HG02763 (cell line): ENCODE results near the gene CLCC1.
"Not testable (repeated sequence)": the region's sequence is repeated elsewhere in the genome, so short reads cannot be mapped to it uniquely, and the experiment has no call there.

Experiments used
- ATAC-seq: cut with Tn5 transposase; IDR thresholded peaks from one replicate; pipeline ENCODE4 v1.9.1; 2021; ENCODE audit warnings: mild to moderate bottlenecking, moderate library complexity; ENCODE audit not compliant: unreplicated experiment

The CLCC1 gene, protein sequence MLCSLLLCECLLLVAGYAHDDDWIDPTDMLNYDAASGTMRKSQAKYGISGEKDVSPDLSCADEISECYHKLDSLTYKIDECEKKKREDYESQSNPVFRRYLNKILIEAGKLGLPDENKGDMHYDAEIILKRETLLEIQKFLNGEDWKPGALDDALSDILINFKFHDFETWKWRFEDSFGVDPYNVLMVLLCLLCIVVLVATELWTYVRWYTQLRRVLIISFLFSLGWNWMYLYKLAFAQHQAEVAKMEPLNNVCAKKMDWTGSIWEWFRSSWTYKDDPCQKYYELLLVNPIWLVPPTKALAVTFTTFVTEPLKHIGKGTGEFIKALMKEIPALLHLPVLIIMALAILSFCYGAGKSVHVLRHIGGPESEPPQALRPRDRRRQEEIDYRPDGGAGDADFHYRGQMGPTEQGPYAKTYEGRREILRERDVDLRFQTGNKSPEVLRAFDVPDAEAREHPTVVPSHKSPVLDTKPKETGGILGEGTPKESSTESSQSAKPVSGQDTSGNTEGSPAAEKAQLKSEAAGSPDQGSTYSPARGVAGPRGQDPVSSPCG

DNA sequence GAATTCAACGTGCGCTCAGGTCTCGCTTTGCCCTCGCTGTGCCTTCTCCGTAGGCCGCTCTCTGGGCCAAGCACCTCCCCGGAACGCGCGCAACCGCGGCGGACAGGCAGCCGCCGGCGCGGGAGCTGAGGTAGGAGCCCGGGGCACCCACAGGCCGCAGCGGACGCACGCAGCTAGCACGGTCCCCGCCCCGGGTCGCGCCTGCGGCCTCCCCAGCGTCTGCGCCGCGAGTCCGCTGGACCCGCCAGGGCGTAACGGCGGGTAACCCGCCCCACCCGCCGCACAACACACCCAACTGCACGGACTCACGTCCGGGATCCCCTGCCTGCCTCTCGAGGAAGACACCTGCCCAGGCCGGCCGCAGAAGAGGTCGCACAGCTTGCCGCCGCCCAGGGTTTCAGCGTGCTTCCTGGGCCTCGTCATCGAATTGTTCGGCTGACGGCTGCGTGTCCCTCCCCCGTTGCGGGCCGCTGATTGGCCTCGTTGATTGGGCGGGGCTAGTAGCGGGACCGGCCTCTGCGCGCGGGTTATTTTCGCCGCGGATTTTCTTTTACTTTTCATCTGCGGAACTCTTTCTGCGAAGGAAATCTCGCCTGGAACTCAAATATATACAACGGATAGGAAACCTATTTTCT lies at the start of gene CLCC1:
Gene CLCC1 (minus strand): TSS at position 433 of the 635 bp plus-strand sequence. CDS start 13,047 bp downstream, outside the sequence.
- peak; percentile 92 for ATAC-seq

DNA sequence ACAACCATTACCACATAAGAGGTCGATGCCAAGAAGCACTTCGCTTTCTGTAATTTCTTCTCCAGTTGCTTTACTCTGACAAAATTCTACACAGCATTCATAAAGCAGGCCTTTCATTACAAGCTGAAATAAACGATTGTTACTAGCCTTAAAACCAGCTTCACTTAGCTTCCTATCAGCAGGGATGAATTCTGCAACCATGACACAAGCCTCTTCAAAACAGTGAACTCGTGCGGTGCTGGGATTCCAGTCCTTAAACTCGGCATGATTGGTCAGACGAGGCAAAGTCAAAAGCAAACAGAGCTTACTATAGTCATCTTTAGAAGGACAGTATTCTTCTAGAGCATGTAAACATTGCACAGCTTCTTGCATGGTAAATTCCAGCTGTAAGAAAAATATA lies 48.1 kb upstream of the CLCC1 start:
- ATAC-seq = no peak

DNA sequence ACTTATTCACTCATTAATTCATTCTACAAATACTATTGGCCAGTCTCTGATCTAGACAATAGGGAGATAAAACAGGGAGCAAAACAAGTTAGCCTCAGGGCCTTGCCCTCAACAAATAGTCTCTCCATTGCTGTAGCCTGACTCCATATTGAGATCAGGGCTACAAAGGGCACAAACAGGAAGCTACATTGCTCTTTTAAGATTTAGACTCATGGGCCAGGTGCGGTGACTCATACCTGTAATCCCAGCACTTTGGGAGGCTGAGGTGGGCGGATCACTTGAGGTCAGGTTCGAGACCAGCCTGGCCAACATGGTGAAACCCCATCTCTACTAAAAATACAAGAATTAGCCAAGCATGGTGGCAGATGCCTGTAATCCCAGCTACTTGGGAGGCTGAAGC lies 33.3 kb upstream of the CLCC1 start:
- ATAC-seq = not testable (repeated sequence)

DNA sequence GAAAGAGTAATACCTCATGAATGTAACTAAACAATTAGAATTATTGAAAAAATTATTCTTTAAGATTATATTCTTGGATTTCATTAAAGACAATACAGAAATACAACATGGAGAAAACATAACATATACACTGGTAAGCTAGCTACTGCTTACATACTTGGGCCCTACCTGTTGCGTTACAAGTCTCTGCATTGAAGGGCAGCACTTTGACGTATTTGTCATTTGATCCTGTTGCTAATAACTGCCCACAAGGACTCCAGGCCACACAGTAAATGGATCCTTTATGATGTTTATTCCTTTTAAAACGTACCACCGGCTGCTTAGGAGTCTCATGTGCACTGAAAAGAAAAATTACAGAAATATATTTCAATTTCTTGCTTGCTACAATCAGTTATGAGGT lies 19.8 kb upstream of the CLCC1 start:
- no peak for ATAC-seq

DNA sequence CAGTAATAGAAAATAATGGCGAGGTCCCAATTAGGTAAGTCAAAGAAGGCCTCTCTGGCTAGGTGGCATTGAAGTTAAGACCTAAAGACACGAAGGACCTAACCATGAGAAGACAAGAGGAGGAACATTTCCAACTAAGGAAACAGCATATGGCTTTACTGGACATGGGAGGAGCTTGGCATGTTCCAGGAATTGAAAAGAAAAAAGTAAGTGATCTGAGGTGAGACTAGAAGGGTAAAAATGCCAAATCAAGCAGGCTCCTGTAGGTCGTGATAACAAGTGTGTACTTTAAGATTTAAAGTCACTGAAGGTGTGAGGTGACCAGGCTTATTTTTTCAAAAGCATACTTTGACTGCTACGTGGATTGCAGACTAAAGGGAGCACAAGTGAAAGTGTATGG lies 13.4 kb upstream of the CLCC1 start:
- no peak for ATAC-seq

DNA sequence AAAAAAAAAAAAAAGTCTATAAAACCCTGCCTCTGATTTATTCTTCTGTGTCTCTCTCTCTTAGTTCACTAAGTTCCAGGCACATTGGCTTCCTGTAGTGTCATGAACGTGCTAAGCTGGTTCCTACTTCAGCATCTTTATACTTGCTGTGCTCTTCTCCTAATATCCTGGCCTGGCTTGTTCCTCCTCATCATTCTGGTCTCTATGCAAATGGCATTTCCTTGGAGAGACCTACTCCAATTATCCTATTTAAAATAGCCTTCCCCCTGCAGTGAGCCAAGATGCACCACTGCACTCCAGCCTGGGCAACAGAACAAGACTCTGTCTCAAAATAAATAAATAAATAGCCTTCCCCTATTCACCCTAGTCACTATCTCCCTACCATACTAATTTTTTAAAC lies 9.7 kb upstream of the CLCC1 start:
- ATAC-seq = no peak

DNA sequence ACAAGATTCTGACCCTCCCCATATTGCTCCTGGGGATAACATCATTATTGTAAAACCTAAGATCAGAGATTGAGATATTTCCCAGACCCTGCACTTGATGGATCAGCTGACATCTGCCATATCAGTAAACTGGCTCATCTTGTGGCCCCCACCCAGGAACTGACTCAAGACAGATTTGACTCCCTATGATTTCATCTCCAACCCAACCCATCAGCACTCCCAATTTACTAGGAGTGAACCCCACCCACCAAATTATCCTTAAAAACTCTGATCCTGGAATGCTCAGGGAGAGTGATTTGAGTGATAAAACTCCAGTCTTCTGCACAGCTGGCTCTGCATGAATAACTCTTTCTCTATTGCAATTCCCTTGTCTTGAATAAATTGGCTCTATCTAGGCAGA lies 6.1 kb upstream of the CLCC1 start:
- ATAC-seq = no peak

DNA sequence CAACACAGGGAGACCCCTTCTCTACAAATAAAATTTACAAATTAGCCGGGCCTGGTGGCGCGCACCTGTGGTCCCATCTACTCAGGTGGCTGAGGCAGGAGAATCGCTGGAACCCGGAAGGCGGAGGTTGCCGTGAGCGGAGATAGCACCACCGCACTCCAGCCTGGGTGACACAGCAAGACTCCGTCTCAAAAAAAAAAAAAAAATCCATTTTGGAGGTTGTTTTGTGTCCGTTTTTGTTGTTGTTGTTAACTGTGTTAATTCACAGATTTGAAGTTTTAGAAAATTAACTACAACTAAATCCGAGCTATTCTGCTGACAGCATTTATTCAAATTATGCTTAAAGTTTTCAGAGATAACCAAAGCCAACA lies 618 bp downstream of the CLCC1 start:
- no peak for ATAC-seq

DNA sequence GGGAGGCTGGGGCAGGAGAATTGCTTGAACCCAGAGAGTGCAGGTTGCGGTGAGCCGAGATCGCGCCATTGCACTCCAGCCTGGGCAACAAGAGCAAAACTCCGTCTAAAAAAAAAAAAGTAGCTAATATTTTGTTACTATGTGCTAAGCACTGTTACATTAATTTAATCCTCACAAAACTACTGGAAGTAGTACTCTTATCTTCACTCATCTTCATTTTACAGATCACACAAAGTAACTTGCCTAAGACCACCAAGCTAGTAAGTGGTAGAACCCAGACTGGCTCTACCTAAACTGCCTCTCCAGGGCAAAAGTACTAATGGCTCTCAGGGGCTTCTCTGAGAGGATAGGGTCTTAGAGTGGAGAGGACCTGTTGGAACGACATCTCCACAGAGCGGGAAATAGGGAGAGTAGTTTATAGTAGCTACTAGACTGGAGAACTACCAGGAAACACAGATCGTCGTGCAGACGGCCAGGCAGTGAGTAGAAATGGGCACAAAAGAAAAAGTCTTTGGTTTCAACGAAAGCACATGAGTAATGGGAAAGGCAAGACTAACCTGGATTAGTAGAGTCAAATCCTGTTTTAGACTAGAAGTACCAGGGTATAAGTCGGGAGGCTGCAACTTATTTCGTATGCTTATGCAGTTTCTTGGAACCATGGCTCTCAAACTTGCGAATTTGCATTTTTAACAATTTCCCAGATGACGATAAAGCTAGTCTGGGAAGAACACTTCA lies 1.4 kb downstream of the CLCC1 start:
- ATAC-seq = no peak

DNA sequence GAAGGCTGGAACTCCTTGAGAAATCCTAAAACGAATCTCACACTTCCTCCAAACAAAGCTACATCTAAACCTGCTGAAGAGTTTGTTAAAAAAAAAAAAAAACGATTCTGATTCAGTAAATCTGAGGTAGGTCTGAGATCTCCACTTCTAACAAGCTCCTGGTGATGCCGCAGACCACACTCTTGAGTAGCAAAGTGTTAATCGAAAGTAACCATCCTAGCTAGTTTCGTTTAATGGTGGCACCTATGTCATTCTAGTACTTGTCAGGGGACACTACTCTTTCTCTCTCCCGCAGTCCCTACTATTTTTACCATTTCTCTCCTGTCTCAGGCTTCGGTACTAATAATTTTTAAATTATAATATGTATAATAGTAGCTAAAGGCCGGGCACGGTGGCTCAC lies 2.1 kb downstream of the CLCC1 start:
- no peak for ATAC-seq

DNA sequence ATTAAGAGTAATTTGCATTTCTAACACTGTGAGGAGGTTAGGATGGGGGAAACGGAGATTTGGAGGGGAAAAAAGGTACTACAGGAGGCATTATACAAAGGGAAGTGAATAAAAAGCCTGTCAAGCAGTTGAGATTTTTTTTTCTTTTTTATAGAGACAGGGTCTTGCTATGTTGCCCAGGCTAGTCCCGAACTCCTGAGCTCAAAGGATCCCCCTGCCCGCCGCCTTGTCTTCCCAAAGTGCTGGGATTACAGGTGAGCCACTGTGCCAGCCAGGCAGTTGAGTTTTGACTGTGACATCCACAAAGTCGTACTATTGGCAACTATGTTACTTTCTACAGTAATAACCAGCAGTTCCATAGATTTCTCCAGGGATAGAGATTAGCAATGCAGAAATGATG lies 2.6 kb downstream of the CLCC1 start:
- no peak for ATAC-seq

DNA sequence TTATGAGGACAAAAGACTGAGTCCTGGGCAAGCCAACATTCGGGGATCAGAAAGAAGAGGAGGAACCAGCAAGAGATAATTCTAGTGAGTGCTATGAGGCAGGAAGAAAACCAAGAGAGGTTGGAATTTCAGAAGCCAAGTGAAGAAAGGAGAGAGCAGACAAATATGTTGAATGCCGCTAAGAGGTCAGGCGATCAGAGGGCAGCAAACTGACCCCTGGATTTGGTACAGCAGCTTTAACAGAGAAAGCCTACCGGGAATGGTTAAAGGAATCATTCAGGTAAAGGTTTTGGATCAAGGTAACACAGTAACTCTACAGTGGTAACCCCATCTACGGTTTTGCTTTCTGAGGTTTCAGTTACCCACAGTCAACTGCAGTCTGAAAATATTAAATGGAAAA lies 5.4 kb downstream of the CLCC1 start:
- no peak for ATAC-seq

DNA sequence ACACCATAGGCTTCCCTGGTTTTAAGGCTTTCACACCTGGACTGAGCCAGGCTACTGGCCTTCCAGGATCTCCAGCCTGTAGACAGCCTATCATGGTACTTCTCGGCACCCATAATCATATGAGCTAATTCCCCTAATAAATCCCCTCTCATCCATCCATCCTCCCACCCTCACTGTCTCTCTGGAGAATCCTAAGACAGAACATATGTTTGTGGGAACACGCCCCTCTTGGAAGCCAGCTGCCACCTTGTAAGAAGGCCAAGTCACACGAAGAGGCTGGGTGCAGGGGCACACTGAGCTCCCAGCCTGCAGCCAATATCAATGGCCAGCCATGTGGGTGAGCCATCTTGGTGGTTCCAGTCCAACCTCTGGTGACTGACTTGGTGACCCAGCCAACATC lies 7.4 kb downstream of the CLCC1 start:
- no peak for ATAC-seq

DNA sequence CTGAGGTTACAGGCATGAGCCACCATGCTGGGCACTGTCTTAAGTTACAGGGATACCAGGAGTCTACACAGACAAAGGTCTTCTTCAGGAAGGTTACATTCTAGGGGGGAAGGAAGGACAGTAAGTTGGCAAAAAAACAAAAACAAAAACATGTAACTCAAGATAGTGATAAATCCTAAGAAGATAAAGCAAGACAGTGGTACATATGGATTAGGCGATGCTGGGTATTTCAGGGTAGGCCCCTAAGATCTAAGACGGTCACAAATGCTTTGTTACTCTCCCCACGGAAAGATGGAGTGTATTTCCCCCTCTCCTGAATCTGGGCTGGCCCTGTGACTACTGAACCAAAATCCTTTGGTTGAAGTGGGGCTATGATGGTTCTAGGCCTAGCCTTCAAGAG lies 8.2 kb downstream of the CLCC1 start:
- no peak for ATAC-seq

DNA sequence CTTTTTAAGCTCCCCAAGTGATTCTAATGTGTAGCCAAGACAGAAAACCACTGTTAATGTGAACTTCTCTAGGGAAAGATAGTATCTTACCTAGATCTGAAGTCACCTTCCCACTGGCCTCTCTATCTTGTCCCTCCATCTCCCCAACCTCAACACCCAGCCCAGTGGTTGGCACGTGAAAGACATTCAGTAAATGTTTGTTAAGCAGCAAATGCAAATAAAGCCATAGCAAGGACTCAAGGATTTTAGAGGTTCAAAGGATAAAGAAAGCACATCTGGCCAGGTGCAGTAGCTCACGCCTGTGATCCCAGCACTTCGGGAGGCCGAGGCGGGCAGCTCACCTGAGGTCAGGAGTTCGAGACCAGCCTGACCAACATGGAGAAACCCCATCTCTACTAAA lies 9.8 kb downstream of the CLCC1 start:
- no peak for ATAC-seq

DNA sequence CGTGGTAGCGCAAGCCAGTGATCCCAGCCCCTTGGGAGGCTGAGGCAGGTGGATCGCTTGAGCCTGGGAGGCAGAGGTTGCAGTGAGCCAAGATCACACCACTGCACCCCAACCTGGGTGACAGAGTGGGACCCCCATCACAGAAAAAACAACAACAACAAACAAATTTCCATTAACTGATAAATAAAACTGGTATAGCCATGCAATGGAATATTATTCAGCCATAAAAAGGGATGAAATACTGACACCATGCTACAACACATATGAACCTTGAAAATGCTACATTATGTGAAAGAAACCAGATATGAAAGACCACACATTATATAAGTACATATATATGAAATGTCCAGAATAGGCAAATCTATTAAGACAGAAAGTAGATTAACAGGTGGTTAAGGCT lies 12.0 kb downstream of the CLCC1 start:
- no peak for ATAC-seq

DNA sequence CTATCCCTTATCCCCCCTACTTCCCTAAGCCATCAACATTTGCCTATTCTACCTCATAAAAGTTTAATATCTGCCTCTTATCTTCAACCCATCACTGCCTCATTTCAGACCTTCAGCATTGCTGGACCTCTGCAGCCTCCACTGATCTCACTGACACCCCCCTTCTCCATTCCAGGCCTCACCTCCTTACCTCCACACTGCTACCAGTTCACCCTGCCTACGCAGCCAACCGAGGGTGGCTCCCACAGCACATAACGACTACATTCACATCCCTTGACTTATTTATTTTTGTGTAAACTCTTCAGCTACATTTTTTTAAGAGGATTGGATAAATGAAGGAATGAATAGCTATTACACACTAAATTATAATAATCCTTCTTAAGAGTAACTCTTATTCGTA lies 14.2 kb downstream of the CLCC1 start:
- ATAC-seq = no peak

DNA sequence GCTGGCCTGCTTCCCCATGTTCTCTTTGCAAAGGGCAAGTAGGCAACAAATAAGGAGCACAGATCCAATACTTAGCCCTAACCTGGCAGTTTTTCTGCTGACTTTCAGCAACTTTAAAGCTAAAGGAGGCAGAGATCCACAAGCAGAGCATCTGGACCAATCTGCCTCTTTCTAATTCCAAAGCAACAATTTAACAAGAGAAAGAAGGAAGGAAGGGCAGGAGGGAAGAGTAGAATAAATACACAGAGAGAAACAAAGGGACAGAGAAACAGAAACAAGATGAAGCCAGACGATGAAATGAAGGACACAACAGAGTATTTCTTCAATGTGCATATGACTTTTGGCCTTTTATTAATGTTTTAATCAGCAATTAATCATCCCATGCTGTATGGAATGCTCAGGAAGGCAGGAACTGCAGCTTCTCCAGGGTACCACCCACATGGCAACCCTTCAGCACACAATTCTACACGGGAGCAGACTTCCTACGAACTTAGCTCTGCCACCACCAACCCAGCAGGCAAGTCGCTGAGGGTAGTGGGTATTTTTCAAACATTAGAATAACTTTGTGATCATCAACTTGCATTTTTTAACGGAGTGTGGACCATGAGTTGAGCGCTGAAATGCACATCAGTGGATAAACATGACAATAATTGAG lies 15.3 kb downstream of the CLCC1 start:
- no peak for ATAC-seq

DNA sequence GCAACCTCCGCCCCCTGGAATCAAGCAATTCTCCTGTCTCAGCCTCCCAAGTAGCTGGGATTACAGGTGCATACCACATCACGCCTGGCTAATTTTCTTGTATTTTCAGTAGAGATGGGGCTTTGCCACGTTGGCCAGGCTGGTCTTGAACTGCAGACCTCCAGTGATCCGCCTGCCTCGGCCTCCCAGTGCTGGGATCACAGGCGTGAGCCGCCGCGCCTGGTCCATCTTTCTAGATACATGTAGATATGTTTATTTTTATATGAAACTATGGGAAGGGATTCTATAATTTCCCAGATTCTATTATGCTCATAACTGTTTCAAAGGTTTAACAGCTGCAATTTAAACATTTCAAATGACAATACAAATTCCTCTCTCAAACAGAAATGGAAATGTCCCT lies 27.1 kb downstream of the CLCC1 start:
- no peak for ATAC-seq

DNA sequence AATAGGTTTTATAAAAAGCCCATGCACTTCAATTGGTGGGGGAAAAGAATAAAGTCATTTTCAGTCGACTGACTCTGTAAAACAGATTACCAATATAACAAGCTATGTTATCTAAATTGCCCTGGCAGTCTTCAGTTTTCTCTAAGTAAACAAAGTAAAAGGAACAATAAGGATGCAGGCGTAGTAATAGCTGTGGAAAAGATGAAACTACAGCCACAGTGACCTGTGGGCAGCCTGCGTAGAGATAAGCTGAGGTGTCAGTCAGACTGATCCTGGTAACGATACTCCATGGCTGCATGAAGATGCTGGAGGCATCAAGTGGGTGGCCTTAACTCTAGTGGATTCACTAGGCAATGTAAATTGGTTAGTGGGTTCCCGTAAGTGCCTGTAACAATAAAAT lies 29.3 kb downstream of the CLCC1 start:
- no peak for ATAC-seq

DNA sequence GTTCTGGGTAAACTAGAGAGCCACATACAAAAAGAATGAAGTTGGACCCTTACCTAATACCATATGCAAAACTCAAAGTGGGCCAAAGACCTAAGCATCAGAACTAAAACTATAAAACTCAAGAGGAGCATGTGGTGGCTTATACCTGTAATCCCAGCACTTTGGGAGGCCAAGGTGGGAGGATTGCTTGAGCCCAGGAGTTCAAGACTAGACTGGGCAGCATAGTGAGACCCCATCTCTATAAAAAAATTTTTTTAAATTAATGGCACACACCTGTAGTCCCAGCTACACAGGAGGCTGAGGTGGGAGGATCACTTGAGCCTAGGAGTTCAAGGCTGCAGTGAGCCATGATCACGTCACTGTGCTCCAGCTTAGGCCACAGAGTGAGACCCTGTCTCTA lies 35.7 kb downstream of the CLCC1 start:
- not testable (repeated sequence) for ATAC-seq
